Small intestine (tissue), 16 donors: ENCODE results near the gene TERC. TPM values are rescaled to one million over a fixed set of nuclear protein-coding genes. Genes with fewer than 3 reads are reported as not detected.

Source experiments
- DNase-seq, 2 donors: peaks; one replicate each; pipeline versions ENCODE4 v3.0.0 to v3.0.0-alpha.2; 2013
- FAIRE-seq: peaks from 2 replicates; lab custom pipeline; 2012; peaks lifted over from hg19 to GRCh38; lab: Jason Lieb, UNC
- H3K27ac ChIP-seq, 3 donors: one replicate each; pipeline ENCODE4 v1.5.1; 2013; ENCODE audit warnings: low read length in 2 of 3, mild to moderate bottlenecking in 2 of 3, control low read depth in 1 of 3, inconsistent platforms in 1 of 3, low read depth in 1 of 3, moderate library complexity in 1 of 3
- H3K27me3 ChIP-seq, 3 donors: one replicate each; pipeline ENCODE4 v1.6.1; 2013; ENCODE audit warnings: low read length in 3 of 3, inconsistent platforms in 1 of 3; ENCODE audit not compliant: control insufficient read depth in 3 of 3, insufficient read depth in 3 of 3
- H3K36me3 ChIP-seq, 3 donors: one replicate each; pipeline ENCODE4 v1.6.1; 2013; ENCODE audit warnings: low read length in 3 of 3, inconsistent platforms in 1 of 3, low read depth in 1 of 3, mild to moderate bottlenecking in 1 of 3, moderate library complexity in 1 of 3; ENCODE audit not compliant: control insufficient read depth in 3 of 3, insufficient read depth in 2 of 3
- H3K4me1 ChIP-seq, 3 donors: one replicate each; pipeline ENCODE4 v1.6.1; 2013; ENCODE audit warnings: low read length in 2 of 3, inconsistent platforms in 1 of 3, low read depth in 1 of 3, mild to moderate bottlenecking in 1 of 3, moderate library complexity in 1 of 3; ENCODE audit not compliant: control insufficient read depth in 3 of 3, insufficient read depth in 2 of 3
- H3K4me3 ChIP-seq, 3 donors: one replicate each; pipeline ENCODE4 v1.5.1; 2013; ENCODE audit warnings: low read length in 3 of 3, control low read depth in 1 of 3, inconsistent platforms in 1 of 3, low read depth in 1 of 3, mild to moderate bottlenecking in 1 of 3, moderate library complexity in 1 of 3
- H3K9me3 ChIP-seq, 2 donors: one replicate each; pipeline ENCODE4 v1.6.1; 2013; ENCODE audit warnings: low read depth in 1 of 2, low read length in 1 of 2; ENCODE audit not compliant: control insufficient read depth in 2 of 2, insufficient read depth in 1 of 2
- WGBS, 3 donors: extraction: QIAGEN DNeasy Blood & Tissue Kit; methylation state at CpG; one replicate each; pipeline ENCODE4 v1.1.7; 2013; 5-methylcytosine and 5-hydroxymethylcytosine counted together
- long read RNA-seq, 10 donors: transcript quantifications; one replicate each; lab custom pipeline, GENCODE V29; 2026
- polyA plus RNA-seq, 4 donors: library from polyadenylated mRNA; stranded (reverse) in 3 of 4; unstranded in 1 of 4; fragments of 200-250 nt in 3 of 4; fragments of 120-200 nt in 1 of 4; gene quantifications; one replicate each; pipeline versions ENCODE4 v1.2.1 to v1.2.3, GENCODE V29; 2013
- donor health status: healthy with polysubstance abuse.
- donor health status: control.
- donor health status: control.
- donor health status: Bipolar disorder and iron deficiency.
- donor health status: healthy.

TERC gene
- under 1 TPM in 2 of 4 donors, not detected in 2; 0.48 to 0.87 TPM for polyA plus RNA-seq
- long read RNA-seq, donor 1, result 0 reads
- long read RNA-seq, donor 2, result 0 reads
- long read RNA-seq, donor 3, result 0 reads
- long read RNA-seq, donor 4, result 0 reads
- long read RNA-seq, donor 5, result 0 reads
- long read RNA-seq, donor 6, result 0 reads
- long read RNA-seq, donor 7, result 0 reads
- long read RNA-seq, donor 8, result 0 reads
- long read RNA-seq, donor 9, result 0 reads
- long read RNA-seq, donor 10, result 0 reads

GRCh38 chr3:169764882-169765612 is at the start of gene TERC:
TERC (minus strand) TSS chr3:169765060.
- Histone ChIP-seq H3K4me3 (peak within 1 kb of the TSS; percentile 74 to 87 (median 77)), H3K4me1 (peaks cover 0 to 10% (median 0%) of the 10 kb centered on the region in 3 donors), H3K27me3 (no peaks in the 10 kb centered on the region), H3K9me3 (peaks cover 0 to 16% of the 10 kb centered on the region in 2 donors), H3K36me3 (peaks cover 0 to 3% (median 0%) of the 10 kb centered on the region in 3 donors), H3K27ac (peak within 1 kb of the TSS; percentile 91 to 99 (median 97))
- 6 to 7% (median 6%) methylated on average over 42 of the region's 42 CpGs for WGBS, 3 donors
- FAIRE-seq, result no peak
- peak; percentile 96 to 97 for DNase-seq

DNA sequence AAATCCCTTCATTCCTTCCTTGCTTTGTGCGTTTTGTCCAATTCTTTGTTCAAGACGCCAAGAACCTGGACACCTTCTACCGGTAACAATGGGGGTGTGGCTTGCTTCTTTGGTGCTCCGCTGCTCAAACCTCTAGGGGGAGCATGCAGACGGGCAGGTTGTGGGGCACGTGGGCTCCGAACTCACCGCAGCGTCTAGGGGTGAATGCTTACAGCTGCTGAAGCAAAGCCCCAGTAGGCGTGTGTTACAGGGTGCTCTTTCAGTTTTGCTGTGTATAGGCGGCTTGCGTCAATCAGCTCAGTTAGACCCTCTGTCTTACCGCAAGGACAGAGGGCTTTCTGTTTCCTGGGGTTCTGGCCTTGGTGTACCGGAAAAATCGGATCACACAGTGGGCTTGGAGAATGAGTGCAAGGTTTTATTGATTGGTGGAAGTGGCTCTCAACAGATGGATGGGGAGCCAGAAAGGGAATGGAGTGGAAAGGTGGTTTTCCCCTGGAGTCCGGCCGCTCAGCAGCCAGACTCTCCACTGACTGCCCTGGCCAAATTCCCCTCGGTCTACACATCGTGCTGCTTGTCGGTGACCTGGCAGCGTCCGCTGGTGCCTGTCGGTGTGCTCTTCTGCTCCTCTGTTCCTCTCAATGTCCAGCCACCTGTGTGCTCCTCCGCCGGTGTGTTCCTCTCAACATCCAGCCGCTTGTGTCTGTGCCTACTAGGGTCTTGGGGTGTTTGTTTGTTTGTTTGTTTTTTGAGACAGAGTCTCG is 49.1 kb upstream of the TERC start:
- Histone ChIP-seq H3K36me3 (no peaks in the 10 kb centered on the region), H3K4me1 (peaks cover 0 to 8% (median 0%) of the 10 kb centered on the region in 3 donors), H3K9me3 (no peaks in the 10 kb centered on the region), H3K27ac (peak overlapping the region in 1 of 3 donors; percentile 40), H3K4me3 (peak overlapping the region in 2 of 3 donors; percentile 54 to 65), H3K27me3 (peaks cover 0 to 10% (median 0%) of the 10 kb centered on the region in 3 donors)
- WGBS, 3 donors, result 50 to 55% (median 53%) methylated on average over 27 of the region's 27 CpGs
- DNase-seq (peak; percentile 40 to 75), FAIRE-seq (no peak)

- Histone ChIP-seq H3K4me3 (peak overlapping the region in 2 of 3 donors; percentile 54 to 65), H3K4me1 (peaks cover 0 to 8% (median 0%) of the 10 kb centered on the region in 3 donors), H3K36me3 (no peaks in the 10 kb centered on the region), H3K27me3 (peaks cover 0 to 10% (median 0%) of the 10 kb centered on the region in 3 donors), H3K9me3 (no peaks in the 10 kb centered on the region), H3K27ac (no peak overlapping the region)
- FAIRE-seq (no peak), DNase-seq (no peak)
- 34 to 46% (median 44%) methylated on average over 8 of the region's 8 CpGs for WGBS, 3 donors
Measured at GRCh38 chr3:169813278-169813677, 48.4 kb upstream of the TERC start.

DNA sequence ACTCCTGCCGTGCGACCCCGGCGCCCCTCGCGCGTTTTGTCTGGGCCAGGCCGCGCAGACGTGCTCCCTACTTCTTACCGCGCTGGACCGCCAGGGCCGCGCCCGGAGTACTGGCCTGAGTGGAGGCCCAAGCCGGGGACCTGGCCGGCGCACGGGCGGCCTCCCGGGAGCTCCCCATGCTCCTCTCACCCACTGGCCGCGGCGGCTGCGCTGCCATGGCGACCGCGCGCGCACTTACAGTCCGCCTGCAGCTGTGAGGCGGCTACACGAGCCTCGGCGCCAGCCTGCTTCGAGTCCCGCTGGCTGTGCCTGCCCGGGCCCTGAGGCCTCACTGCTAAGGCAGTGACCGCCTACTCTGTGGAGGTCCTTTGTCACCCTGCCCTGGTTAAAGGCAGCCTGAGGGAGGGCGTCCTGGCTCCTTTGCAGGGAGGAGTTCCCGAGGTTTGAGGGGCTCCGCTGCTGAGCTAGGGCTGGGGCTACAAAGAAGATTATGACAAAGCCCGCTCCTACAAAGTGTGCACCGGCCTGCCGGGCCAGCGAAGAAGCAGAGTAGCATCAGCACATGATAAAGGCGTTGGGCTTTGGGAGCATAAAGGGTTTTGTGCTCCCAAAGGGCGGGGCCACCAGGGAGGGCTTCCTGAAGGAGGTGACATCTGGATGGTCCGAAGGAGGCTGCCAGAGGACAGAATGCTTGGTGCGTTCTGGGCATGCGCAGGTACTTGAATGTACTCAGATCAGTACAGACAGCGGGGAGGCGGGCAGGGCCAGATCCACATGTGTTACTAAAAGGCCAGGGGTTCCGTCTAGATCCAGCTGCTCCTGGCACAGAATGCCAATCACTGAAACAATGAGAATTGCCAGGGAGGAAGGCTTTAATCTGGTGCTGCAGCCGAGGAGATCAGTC is 47.7 kb upstream of the TERC start, which contains the start of the genes LRRC34 and LRRIQ4:
Gene LRRC34 (minus strand): TSS at position 573 of the 904 bp plus-strand sequence. CDS start 356 bp downstream, at position 217.
Gene LRRIQ4 (plus strand): TSS at position 539 of the 904 bp plus-strand sequence. CDS start 9,052 bp downstream, outside the sequence.
- 4 to 6% (median 4%) methylated on average over 33 to 56 of the region's 56 CpGs for WGBS, 3 donors
- Histone ChIP-seq H3K9me3 (no peaks in the 10 kb centered on the region), H3K4me1 (peaks cover 0 to 8% (median 0%) of the 10 kb centered on the region in 3 donors), H3K27ac (peak within 1 kb of the TSS; percentile 24 to 64 (median 54)), H3K4me3 (peak within 1 kb of the TSS; percentile 39 to 65 (median 54)), H3K27me3 (peaks cover 0 to 5% (median 0%) of the 10 kb centered on the region in 3 donors), H3K36me3 (no peaks in the 10 kb centered on the region)
- FAIRE-seq (no peak), DNase-seq (peak; percentile 74 to 77)

GRCh38 chr3:169811631-169812331 is 46.9 kb upstream of the TERC start:
- Histone ChIP-seq H3K27ac (peak overlapping the region; percentile 24 to 64 (median 54)), H3K4me1 (peaks cover 0 to 8% (median 0%) of the 10 kb centered on the region in 3 donors), H3K27me3 (peaks cover 0 to 5% (median 0%) of the 10 kb centered on the region in 3 donors), H3K9me3 (no peaks in the 10 kb centered on the region), H3K36me3 (no peaks in the 10 kb centered on the region), H3K4me3 (peak overlapping the region; percentile 39 to 65 (median 54))
- FAIRE-seq (no peak), DNase-seq (peak; percentile 20 to 46)
- WGBS, 3 donors, result 3 to 6% (median 5%) methylated on average over 26 to 29 of the region's 29 CpGs

DNA sequence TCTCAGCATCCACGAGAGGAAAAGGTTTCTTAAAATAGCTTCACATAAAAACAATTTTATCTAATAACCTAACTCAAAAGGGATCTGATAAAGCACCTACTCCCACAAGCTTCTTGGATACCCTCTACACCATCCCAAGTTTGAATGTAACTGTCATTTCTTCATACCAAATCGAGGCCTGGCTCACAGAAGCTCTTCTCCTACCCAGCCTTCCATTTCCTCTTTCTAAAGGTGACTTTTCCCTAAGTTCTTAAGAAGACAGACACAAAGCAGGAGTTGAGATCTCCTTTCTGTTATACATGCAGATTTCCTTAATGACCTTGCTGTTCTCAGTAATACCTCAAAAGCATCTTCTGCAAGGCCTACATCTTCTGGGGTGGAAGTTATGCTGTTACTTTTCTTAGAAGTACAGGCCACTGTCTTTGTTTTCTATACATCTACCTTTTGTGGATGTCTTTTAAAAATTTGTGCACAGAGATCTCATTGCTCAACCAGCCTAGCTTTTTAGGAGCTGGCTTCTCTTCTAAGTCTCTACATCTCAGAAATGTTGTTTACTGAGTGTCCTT is 44.5 kb upstream of the TERC start:
- no peak for DNase-seq
- 61 to 67% (median 64%) methylated on average over 2 of the region's 2 CpGs for WGBS, 3 donors

GRCh38 chr3:169804681-169805080 is 39.8 kb upstream of the TERC start:
- Histone ChIP-seq H3K27me3 (no peaks in the 10 kb centered on the region), H3K4me1 (no peaks in the 10 kb centered on the region), H3K27ac (no peak overlapping the region), H3K9me3 (no peaks in the 10 kb centered on the region), H3K4me3 (no peak overlapping the region), H3K36me3 (peaks cover 0 to 6% (median 0%) of the 10 kb centered on the region in 3 donors)
- FAIRE-seq (no peak), DNase-seq (no peak)
- 95 to 96% (median 95%) methylated on average over 3 of the region's 3 CpGs for WGBS, 3 donors

More for the DNA sequence above, 44.5 kb upstream of the TERC start:
- no peak for FAIRE-seq
- H3K9me3 ChIP-seq, result no peaks in the 10 kb centered on the region
- H3K36me3 ChIP-seq, result no peaks in the 10 kb centered on the region
- H3K4me1 ChIP-seq, result peaks cover 0 to 8% (median 0%) of the 10 kb centered on the region in 3 donors
- H3K4me3 ChIP-seq, result no peak overlapping the region
- H3K27me3 ChIP-seq, result peaks cover 0 to 5% (median 0%) of the 10 kb centered on the region in 3 donors
- H3K27ac ChIP-seq, result no peak overlapping the region
